Measurements from ENCODE around the gene DNAJC17. TPM values are rescaled to one million over a fixed set of nuclear protein-coding genes. Genes with fewer than 3 reads are reported as not detected.

The DNAJC17 gene, protein sequence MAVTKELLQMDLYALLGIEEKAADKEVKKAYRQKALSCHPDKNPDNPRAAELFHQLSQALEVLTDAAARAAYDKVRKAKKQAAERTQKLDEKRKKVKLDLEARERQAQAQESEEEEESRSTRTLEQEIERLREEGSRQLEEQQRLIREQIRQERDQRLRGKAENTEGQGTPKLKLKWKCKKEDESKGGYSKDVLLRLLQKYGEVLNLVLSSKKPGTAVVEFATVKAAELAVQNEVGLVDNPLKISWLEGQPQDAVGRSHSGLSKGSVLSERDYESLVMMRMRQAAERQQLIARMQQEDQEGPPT
- total RNA-seq: 25.8 TPM
- long read RNA-seq, transcript DNAJC17-201 (11 exons, 3,731 nt): major isoform, 8 of 25 reads
- long read RNA-seq, partial matches to known transcripts: 4 of 25 reads
- long read RNA-seq, other reads (novel, unspliced or antisense): 9 of 25 reads

DNA sequence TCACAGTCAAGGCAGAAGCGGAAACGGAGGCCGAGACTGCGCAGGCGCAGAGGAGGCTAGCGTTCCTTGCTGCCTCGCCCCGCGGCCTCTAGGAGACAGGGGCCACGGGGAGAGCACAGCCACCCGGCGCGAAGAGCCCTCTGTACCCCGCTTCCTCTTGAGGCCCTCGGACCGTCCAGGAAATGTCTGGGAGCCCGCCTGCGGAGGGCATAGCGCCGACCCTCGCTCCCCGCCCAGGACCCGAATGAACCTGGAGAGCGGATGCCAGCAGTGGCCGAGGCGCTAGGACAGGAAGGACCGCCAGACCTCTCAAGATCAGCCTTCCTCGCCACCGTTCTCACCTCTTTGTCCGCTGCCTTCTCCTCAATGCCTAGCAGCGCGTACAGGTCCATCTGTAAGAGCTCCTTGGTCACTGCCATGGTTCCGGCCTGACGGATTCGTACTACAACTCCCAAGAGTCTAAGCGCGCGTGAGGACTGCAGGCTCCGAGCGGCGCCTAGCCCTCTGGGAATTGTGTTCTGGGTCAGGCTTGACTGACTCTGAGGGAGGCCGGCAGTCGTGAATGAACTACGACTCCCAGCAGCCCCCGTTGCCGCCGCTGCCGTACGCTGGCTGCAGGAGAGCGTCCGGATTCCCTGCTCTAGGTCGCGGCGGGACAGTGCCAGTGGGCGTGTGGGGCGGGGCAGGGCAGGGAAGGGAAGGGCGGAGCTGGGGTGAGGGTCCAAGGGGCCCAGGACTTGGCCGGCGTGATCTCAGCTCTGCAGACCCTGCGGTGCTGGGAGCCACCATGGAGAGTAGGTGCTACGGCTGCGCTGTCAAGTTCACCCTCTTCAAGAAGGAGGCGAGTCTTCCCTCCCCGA lies at the start of gene DNAJC17, which contains the start of gene ZFYVE19:
Gene DNAJC17, minus strand, starts transcription at position 446 of the 860 bp plus-strand sequence. Its CDS starts 27 bp downstream, at position 419.
Gene ZFYVE19, plus strand, starts transcription at position 62 of the 860 bp plus-strand sequence. Its CDS starts 501 bp downstream, at position 563.
- peak; percentile 97 for DNase-seq (ENCODE audit: low spot score)

DNA sequence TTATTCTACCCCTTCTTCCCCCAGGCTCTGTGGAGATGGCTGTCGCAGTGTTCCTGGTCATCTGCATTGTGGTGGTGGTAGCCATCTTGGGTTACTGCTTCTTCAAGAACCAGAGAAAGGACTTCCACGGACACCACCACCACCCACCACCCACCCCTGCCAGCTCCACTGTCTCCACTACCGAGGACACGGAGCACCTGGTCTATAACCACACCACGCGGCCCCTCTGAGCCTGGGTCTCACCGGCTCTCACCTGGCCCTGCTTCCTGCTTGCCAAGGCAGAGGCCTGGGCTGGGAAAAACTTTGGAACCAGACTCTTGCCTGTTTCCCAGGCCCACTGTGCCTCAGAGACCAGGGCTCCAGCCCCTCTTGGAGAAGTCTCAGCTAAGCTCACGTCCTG lies 49.5 kb upstream of the DNAJC17 start:
- DNase-seq (ENCODE audit: low spot score): no peak

DNA sequence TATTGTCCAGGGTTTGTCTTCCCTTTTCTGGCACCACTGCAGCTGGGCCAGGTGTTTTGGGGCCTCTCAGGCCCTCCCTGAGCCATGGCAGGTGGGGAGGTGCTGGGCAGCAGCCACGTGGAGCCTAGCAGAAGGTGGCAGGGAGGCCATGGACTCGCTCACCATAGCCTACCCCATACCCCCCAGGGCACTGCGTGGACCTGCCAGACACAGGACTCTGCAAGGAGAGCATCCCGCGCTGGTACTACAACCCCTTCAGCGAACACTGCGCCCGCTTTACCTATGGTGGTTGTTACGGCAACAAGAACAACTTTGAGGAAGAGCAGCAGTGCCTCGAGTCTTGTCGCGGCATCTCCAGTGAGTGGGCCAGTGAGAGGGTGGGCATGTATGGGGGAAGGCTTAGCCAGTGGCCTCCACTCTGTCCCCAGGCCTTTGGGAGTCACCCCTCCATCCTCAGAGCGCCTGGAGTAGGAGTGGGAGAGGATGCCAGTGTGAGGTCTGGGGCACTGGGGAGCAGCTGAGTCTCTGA lies 48.5 kb upstream of the DNAJC17 start:
- no peak for DNase-seq (ENCODE audit: low spot score)

DNA sequence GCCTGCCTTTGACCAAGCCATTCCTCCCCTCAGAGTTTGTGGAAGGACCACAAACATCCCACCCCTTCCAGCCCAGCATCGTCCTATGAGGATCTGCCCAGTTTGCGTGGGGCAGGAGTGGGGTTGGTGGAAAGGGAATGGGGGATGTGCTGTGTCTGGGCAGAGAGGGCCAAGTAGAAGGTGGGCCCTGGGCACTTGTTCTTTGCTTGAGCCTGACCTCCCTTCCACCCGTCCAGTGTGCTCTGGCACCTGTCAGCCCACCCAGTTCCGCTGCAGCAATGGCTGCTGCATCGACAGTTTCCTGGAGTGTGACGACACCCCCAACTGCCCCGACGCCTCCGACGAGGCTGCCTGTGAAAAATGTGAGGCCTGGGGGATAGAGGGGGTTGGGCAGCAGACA lies 46.9 kb upstream of the DNAJC17 start:
- DNase-seq (ENCODE audit: low spot score): no peak

DNA sequence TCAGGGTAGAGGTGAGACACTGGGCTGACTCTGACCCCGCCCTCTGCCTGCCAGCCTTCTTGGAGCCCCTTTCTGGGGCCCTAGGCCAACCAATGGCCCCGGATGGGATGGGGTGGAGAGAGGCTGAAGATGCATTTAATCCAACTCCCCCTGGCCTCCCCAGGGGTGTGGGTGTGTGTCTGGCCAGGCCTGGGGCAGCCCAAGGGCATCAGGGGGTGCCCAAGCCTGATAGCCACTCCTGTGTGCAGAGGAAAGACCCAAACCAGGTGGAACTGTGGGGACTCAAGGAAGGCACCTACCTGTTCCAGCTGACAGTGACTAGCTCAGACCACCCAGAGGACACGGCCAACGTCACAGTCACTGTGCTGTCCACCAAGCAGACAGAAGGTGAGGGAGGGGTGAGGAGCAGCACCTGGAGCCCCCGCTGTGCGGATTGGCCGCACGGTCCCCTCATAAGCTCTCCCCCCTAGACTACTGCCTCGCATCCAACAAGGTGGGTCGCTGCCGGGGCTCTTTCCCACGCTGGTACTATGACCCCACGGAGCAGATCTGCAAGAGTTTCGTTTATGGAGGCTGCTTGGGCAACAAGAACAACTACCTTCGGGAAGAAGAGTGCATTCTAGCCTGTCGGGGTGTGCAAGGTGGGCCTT lies 46.1 kb upstream of the DNAJC17 start:
- DNase-seq (ENCODE audit: low spot score): no peak

DNA sequence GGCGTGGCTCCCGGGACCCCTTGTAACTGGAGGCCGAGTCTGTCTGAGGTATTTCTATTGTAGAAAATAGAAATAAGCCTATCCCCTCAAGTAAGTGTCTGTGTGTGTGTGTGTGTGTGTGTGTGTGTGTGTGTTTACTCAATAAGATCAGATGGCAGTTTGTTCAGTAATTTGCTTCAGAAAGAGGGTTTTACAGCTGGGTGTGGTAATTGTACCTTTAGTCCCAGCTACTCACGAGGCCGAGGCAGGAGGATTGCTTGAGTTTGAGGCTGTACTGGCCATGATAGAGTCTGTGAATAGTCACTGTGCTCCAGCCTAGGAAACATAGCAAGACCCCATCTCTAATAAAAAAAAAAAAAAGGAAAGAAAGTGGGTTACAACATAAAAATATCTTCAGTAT lies 45.3 kb upstream of the DNAJC17 start:
- no peak for DNase-seq (ENCODE audit: low spot score)

DNA sequence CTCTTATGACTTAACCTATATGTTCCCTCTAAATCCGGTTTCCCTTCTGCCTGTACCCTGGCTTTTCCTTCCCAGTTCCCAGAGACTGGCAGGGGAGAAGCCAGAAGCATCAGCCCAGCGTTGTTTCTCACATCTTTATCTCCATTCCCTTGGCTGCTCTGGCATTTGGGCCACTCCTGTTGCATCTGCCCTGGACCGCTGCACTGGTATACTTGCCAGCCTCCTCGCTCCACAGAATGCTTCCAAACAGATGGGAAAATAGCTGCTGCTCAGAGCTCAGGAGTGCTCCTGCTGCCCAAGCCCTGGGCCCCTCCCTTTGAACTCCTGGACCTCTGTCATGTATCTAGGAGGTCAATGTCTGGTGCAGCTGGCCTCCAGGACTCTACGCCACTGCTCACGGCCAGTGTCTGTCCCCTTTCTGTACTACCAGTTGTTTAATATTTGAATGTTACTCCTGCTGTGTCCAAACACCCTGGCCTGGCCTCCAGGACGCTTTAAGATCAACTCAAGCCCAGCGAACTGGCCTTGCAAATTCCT lies 43.4 kb upstream of the DNAJC17 start:
- DNase-seq (ENCODE audit: low spot score): no peak

DNA sequence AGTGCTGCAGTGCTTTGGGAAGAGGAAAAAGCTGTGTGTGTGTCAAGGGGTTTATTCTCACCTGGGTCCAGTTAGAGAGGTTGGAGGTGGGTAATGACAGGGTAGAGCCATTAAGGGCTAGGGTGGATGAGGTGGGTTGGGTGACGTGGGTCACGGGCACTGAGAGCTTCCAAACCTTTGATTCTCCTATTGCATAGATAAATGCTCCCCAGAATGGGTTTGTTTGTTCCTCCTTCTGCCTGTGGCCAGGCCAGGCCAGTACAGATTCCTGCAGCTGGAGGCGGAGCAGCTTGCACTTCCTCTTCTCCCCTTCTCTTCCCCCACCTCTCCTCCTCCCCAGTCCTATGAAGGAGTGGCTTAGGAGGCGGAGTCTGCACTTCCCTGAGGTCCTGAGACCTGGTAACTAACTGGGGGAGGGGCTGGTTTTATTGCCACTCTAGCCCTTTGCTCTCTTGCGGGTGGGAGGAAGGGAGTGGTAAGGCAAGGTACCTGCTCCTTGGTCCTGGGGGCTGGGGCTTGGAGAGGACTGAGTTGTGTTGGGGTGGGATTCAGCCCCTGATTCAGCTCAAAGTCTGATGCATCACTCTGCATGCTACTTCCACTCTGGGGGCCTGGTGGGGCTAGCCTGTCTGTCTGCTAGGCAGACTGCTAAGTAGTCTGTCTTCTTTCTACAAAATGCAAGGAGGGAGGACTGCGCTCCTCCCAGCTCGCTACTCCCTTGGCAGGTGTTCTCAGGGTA lies 40.1 kb upstream of the DNAJC17 start:
- DNase-seq (ENCODE audit: low spot score): no peak

DNA sequence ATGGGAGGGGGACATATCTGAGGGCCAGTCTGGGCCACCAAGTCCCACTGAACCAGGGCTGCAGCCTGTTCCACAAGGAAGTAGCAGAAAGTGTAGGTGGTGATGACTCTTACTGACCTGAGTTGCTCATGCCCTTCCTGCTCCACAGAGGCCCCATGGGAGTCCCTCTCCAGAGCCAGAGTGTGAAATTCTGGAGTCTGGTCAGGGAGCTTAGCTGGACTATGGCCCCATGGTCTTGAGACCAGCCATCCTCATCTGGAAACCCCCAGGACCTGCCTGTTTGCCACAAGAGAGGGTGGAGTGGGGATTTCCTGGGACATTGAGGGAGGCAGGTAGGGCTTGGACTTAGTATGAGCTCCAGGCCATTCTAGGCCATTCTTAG lies 39.6 kb upstream of the DNAJC17 start:
- no peak for DNase-seq (ENCODE audit: low spot score)

DNA sequence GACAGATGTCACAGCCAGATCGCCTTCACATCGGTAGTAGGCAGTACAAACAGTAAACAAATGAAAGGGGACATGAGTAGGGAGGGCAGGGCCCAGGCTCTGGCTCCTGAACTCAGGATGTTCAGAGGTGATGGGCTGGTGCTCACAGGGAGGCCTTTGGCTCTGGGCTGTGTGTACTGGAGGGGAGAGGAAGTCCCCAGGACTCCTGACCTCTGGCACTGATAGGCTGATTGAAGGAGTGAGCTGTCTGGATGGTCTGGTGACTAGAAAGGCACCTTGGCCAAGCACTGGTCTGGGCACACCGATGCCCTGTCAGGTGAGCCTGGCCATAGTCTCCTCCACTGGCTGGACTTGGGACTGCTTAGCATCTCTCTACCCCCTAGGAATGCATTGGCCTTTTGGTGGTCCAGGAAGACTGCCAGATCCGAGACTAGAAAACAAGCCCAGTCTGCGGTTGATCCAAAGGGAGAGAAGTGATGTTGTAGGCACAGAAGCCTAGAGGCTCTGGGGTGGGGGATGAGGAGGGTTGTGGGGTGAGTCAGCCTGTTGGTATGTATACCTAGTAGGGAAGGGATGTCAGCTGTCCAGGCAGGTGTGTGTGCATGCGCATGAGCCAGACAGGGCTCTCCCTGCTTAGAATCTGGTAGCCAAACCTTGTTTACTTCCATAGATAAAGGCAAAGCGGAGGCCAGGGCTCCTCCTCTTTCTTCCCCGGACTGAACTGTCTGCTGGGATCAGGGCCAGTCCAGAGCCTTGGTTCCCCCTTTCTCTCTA lies 38.4 kb upstream of the DNAJC17 start:
- no peak for DNase-seq (ENCODE audit: low spot score)

DNA sequence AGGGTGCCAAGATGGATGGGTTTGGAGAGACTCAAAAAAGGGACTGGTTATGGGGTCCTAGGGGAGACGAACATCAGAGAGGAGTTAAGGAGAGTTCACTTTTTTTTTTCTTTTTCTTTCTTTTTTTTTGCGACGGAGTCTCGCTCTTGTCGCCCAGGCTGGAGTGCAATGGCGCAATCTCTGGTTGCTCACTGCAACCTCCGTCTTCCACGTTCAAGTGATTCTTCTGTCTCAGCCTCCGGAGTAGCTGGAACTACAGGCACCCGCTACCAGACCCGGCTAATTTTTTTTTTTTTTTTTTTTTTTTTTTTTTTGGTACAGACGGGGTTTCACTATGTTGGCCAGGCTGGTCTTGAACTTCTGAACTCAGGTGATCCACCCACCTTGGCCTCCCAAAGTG lies 37.8 kb upstream of the DNAJC17 start:
- no peak for DNase-seq (ENCODE audit: low spot score)

DNA sequence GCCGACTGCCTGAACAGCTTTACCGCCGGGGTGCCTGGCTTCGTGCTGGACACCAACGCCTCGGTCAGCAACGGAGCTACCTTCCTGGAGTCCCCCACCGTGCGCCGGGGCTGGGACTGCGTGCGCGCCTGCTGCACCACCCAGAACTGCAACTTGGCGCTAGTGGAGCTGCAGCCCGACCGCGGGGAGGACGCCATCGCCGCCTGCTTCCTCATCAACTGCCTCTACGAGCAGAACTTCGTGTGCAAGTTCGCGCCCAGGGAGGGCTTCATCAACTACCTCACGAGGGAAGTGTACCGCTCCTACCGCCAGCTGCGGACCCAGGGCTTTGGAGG lies 37.4 kb upstream of the DNAJC17 start:
- DNase-seq (ENCODE audit: low spot score): no peak

DNA sequence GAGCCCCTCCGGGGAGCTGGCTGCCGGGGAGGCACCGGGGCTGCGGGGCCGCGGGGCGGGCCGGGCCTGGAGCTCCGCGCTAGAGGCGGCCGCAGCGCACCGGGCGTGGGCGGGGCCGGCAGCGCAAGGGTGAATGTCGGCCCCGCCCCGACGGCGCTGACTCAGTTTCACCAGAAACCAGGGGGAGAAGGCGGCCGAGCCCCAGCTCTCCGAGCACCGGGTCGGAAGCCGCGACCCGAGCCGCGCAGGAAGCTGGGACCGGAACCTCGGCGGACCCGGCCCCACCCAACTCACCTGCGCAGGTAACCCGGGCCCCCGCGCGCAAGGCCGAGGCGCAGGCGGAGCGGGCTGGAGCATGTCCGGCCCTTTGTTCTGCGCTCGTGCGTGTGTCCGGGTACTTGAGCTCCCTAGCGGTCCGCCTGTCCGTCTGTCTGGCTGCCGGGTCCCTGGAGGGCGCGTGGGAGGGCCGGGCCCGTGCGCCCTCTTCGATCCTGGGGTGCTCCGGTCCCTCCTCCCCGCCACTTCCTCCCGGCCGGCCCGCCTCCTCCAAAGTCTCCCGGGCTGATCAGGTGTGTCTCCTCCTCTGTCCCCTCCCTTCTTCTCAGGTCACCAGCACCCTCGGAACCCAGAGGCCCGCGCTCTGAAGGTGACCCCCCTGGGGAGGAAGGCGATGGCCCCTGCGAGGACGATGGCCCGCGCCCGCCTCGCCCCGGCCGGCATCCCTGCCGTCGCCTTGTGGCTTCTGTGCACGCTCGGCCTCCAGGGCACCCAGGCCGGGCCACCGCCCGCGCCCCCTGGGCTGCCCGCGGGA lies 36.8 kb upstream of the DNAJC17 start, which contains the start of gene SPINT1:
Gene SPINT1, plus strand, starts transcription at position 164 of the 811 bp plus-strand sequence. Its CDS starts 507 bp downstream, at position 671.
- no peak for DNase-seq (ENCODE audit: low spot score)

DNA sequence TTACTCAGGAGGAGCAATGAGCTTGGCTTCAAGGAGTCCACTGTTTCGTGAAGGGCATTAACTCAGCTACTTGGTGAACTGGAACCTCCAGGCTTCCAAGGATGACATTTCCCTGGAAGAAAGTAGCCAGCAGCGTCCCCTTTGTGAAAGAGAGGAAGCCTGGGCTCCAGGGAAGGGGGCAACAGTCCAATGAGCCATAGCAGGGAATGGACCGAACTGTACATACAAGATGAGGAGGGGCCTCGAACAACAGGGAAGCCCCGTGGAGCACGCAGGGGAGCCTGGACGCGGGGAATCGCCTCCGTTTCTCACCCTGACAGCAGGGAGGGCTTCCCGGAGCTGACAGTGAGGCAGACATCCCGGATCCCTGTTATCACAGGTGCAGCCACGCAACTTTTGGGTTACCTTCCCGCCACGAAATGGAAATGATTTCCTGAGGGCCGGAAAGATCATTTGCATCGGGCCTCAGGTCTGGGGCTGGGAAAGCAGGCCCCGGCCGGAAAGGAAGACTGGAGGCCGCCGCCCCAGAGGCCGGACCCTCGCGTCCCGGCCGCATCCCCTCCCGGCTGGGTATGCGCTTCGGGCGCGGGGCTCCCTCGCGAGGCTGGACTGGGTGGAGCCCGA lies 36.1 kb upstream of the DNAJC17 start:
- no peak for DNase-seq (ENCODE audit: low spot score)

DNA sequence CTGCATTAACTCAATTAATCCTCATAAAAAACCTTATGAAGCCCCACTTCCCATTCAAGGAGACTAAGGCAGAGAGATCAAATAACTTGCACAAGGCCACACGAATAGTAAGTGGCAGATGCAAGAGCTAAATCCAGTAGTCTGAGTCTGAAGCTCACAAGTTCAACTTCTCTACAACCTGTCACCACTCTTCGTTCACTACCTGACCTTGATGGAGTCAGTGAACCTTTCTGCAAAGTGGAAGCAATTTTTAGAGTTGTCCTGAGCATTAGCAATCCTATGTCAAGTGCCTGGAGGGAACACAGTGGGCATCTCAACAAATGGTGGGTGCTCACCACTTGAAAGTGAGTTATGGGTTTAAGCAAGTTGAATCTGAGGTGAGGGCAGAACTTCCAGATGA lies 34.5 kb upstream of the DNAJC17 start:
- DNase-seq (ENCODE audit: low spot score): no peak

DNA sequence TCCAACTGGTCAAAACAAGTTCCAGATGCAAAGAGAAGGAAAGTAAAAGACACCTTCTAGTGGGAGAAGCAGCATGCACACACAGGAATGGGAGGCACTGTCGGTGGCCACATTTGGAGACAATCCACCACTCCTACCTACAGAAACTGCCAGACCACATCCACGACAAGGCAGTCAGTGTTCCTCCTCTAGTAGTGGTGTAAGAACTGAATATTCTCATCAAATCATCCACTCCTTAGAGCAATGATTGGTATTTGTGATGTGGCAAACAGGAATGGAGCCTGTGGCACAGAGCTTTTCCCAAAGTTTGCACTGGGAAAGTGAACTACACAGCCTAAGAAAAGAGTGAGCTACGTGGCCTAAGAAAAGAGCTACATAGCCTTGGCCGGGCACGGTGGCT lies 31.5 kb upstream of the DNAJC17 start:
- no peak for DNase-seq (ENCODE audit: low spot score)

DNA sequence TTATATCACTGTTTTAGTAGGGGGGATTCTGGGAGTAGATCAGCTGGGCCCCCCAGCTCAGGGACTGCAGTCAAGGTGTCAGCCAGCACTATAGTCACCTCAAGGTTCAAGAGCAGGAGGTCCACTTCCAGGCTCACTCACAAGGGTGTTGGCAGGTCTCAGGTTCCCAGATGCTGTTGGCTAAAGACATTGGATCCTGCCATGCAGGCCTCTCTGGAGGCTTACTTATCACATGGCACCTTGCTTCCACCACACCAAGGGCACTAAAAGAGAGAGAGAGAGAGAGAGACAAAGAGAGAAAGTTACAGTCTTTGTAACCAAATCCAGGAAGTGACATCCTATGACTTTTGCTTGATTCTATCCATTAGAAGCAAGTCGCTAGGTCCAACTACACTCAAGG lies 28.7 kb upstream of the DNAJC17 start:
- DNase-seq (ENCODE audit: low spot score): no peak

DNA sequence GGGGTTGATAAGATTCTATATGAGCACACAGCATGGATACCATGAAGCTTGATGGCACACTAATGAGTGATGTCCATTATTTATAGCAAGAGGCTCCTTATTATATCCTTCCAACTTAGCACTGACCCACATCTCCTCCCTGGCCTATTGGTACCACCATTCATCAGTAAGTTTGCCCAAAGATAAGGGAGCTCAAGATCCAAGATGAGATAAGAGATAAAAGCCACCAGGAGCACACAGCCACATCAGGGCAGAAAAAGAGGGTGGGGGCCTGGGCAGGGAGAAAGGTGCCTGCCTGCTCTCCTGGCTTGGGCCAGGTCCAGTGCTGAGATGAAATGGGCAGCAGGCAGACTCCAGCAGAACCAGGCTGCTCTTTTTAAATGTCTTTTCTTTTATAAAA lies 25.6 kb upstream of the DNAJC17 start:
- no peak for DNase-seq (ENCODE audit: low spot score)
